Gastrocnemius medialis (tissue), 4 donors: Measurements from ENCODE around the gene AKAP3.

Source experiments
- POLR2A ChIP-seq, 2 donors: fragments of 450-650 bp; IDR thresholded peaks; one replicate each; pipeline ENCODE4 v1.6.1; 2017; ENCODE audit warnings: antibody characterized with exemption in 2 of 2, mild to moderate bottlenecking in 2 of 2, moderate library complexity in 2 of 2
- TF ChIP-seq, protein P1 (sequence below), 5 experiments: fragments of 450-650 bp in 3 of 5; fragments of 200-600 bp in 2 of 5; sonication (generic) in 2 of 5; IDR thresholded peaks in 4 of 5; conservative IDR thresholded peaks in 1 of 5; 1 replicate in 4 of 5; 2 replicates in 1 of 5; pipeline ENCODE4 v1.5.1; 2016 to 2019; ENCODE audit warnings: antibody characterized with exemption in 5 of 5, mild to moderate bottlenecking in 3 of 5, moderate library complexity in 3 of 5

DNA sequence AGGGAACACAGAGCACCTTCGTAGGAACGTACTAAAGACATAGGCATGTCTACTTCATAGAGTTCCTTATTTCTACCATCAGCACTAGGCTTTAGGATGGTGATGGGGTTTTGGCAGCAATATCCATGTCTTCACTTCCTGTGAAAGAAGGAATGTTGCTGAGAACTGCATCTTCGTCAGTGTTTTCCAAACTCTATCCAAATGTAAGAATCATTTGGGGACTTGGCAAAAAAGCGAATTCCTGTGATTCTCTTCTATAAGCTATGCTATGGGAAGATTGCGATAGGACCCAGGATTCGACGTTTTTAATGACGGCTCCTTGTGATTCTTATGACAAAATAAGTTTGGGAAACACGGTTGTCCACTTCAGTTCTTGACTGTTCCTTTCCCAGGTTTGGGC is 39.8 kb downstream of the AKAP3 start:
- TF ChIP-seq, protein P1, sequence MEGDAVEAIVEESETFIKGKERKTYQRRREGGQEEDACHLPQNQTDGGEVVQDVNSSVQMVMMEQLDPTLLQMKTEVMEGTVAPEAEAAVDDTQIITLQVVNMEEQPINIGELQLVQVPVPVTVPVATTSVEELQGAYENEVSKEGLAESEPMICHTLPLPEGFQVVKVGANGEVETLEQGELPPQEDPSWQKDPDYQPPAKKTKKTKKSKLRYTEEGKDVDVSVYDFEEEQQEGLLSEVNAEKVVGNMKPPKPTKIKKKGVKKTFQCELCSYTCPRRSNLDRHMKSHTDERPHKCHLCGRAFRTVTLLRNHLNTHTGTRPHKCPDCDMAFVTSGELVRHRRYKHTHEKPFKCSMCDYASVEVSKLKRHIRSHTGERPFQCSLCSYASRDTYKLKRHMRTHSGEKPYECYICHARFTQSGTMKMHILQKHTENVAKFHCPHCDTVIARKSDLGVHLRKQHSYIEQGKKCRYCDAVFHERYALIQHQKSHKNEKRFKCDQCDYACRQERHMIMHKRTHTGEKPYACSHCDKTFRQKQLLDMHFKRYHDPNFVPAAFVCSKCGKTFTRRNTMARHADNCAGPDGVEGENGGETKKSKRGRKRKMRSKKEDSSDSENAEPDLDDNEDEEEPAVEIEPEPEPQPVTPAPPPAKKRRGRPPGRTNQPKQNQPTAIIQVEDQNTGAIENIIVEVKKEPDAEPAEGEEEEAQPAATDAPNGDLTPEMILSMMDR (IDR thresholded peaks at IDR 0.05 in 4 of 5, conservative IDR thresholded peaks at IDR 0.05 in 1 of 5): no peak
- no peak for TF ChIP-seq POLR2A (IDR thresholded peaks at IDR 0.05)
